Mammary epithelial cell (primary cell): ENCODE measurements around the gene HYOU1.

Source experiments
- CTCF ChIP-seq, 2 donors: IDR thresholded peaks in 1 of 2; conservative IDR thresholded peaks in 1 of 2; 2 replicates each; pipeline ENCODE4 v1.5.1; 2011 to 2012; ENCODE audit warnings: inconsistent platforms in 2 of 2, low read length in 2 of 2, mild to moderate bottlenecking in 2 of 2, control low read depth in 1 of 2, low read depth in 1 of 2; ENCODE audit not compliant: insufficient read depth in 1 of 2; ENCODE audit errors: extremely low read depth in 1 of 2
- EZH2 ChIP-seq: IDR thresholded peaks from 2 replicates; pipeline ENCODE4 v1.6.1; 2012; ENCODE audit warnings: low read length, inconsistent platforms, borderline replicate concordance

GRCh38 chr11:119038884-119039283, 18.1 kb downstream of the HYOU1 start:
- TF ChIP-seq CTCF (conservative IDR thresholded peaks at IDR 0.05 in 1 of 2, IDR thresholded peaks at IDR 0.05 in 1 of 2; ENCODE audit: extremely low read depth in 1 of 2, insufficient read depth in 1 of 2, low read depth in 1 of 2, low read length in 2 of 2) (no peak), EZH2 (no peak)
